NCI-H1694 (cell line): ENCODE results near the gene EEA1.

Experiments
- DNase-seq: peaks from one replicate; lab custom pipeline; 2025; lab: John Stamatoyannopoulos, UW

Gene EEA1

GRCh38 chr12:92747151-92747550, 181.9 kb downstream of the EEA1 start:
- DNase-seq, result no peak

- no peak for DNase-seq
Measured at GRCh38 chr12:92745856-92746550, 183.1 kb downstream of the EEA1 start.

- no peak for DNase-seq
Measured at GRCh38 chr12:92743026-92743425, 186.1 kb downstream of the EEA1 start.

GRCh38 chr12:92740411-92740810, 188.7 kb downstream of the EEA1 start:
- DNase-seq, result no peak

GRCh38 chr12:92739113-92739512, 190.0 kb downstream of the EEA1 start:
- DNase-seq, result no peak

DNA sequence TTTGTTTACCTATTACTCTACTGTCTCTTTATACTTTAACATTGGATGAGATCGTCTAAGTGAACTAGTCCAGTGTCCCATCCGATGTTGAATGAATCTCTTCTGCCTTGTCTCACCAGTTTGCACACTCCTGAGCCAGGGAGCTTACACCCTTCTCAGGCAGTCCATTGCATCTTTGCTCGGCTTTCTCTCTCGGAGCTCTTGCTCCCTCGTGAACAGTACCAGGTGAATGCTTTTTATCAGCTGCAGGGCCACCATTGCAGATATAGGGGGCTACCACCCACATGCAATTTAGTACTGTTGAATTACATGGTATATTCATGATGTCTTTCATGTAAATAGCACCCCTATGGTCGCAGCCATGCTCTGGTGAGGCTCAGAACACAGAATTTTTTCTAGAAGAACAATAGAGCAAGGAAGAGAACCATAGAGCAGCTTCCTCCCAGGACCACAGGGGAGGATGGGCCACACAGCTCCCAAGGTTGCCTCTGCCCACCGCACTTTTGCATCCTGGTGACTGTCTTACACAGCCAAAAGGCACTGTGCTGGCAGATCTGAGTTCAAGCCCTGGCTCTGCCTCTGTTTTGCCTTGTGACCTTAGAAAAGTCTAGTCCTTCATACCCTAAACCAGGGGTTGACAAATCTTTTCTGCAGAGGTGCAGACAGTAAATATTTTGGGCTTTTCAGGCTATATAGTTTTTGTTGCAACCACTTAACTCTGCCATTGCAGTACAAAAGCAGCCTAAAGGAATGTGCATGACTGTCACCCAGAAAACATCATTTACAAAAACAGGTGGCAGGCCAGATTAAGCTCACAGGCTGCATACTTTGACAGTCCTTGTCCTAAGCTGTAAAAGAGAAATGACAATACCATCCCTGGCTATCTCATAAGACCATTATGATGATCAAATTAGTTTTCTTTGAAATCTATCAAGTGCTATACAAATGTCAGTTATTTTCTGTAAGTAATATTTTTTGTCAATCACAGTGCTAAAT, 190.9 kb downstream of the EEA1 start:
- no peak for DNase-seq

DNA sequence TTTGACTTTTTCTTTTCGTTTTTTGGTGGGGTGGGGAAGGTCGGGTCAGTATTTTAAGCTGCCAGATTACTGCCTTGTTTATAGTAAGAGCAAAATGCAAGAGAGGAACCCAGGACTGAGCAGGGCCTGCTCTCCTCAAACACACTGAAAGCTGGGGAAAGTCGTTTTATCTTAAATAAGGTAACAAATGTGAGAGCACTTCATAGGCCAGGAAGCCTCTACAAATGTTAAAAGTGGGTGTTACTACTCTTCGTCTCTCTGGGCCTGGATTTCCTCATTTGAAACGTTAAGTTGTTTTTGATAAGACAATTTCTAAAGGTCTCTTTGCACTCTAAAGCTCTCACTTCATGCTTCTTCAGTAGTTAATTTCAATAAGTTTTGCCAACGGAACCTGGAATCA, 192.5 kb downstream of the EEA1 start:
- DNase-seq, result no peak

DNA sequence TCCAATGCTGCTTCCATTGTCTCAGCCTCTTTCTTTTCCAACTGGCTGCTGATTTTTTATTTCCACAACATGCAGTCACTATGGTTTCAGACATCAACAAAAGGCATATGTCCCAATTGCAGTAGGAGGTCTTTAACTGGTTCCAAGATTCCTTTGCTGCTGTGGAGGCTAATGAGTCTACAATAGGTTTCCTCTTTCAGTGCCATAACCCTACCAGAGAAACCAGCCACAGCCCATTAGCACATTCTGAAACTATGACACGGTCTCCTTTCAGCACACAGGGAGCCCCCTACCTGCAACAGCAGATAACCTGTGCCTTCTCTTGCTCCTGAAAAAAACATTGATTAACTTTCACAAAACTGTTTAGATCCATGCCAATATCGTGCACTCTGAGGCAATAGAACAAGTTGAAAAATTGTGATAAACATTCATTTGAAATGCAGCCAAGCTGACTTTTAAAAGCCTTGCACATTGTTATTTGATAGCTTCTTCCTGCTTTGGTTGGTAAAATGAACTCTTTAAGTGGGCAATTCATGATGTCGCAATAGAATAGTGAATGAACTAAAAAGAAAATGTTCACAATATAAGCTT, 193.9 kb downstream of the EEA1 start:
- DNase-seq, result no peak

GRCh38 chr12:92733661-92734060, 195.4 kb downstream of the EEA1 start:
- DNase-seq, result no peak

- no peak for DNase-seq
Measured at GRCh38 chr12:92733181-92733580, 195.9 kb downstream of the EEA1 start.

- peak; percentile 50 for DNase-seq
Measured at GRCh38 chr12:92732716-92733115, 196.4 kb downstream of the EEA1 start.

DNA sequence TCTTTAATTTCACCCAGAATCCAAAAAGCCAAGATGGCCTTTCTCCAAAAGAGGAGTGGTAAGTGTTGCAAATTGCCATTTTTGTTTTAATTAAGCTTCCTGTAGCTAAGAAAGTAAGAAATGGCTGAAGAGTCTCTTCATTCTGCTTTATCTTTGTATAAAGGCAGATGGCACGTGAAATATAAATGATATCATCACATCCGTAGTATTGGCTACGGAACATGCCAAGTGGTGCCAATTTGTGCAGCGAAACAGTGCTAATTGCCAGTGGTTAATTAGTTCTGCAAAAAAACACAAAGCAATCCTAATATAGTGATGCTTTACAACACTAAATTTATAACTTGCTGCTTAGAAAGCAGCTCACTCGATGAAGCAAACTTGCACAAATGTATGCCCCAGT, 196.9 kb downstream of the EEA1 start:
- DNase-seq, result peak; percentile 61

GRCh38 chr12:92730758-92731157, 198.3 kb downstream of the EEA1 start:
- DNase-seq, result no peak

DNA sequence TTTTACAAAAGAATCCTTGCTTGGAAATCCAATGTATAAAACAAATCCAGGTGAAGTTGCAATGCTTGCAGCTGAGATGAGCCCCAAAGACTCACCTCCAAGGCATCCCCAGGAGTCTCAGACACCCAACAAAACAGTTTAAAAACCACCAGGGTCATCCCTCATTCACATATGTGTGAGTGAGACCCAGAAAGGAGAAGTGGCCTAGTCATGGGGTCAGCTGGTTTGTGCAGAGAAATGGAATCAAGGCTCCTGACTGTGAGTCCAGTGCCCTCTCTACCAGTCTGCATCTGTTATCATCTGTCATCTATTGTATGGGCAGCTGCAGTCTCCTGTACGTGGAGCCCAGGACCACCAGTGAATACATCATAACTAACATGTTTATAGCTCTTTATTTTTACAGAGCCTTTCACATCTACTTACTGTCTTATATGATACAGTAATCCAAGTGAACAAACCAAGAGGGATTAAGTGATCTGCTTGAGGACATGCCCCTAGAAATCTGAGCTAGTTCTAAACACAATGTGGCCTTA, 199.3 kb downstream of the EEA1 start:
- no peak for DNase-seq

DNA sequence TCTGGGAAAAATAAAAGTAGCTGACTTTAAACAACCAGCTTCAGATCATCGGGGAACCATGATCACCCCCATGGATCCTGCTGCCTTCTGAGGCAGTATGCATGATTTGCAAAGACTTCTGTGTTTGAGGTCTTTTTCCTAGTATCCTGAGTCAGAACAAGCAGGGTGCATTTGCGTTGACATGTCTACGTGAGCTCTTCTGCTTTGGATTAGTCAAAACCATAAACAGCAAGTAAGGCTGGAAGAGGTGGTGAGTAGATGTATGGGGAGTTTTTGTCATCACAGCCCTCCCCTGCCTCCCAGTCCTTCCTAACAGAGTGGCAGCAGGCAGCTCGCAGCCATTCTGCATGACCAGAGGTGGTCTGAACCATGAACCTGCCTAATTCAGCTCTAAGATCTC, 202.2 kb downstream of the EEA1 start:
- DNase-seq, result no peak

DNA sequence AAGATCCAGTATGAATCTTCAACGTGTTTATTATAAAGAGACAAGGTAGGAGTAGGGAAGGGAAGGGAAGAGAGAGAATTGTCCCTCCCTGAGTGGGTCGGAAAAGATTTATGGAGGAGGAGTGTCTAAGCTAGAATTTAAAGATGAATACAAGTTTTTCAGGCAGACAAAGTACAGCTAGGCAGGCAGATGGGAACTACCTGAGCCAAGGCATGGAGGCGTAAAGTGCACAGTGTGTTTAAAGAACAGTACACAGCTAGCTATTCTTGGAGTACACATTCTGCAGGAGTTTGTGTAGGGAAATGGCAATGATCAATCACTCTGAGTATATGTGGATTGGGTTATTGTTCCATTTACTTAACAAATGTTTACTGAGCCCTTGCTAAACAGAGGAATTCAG, 206.2 kb downstream of the EEA1 start:
- no peak for DNase-seq

GRCh38 chr12:92721656-92722055, 207.4 kb downstream of the EEA1 start:
- no peak for DNase-seq

- no peak for DNase-seq
Measured at GRCh38 chr12:92721130-92721529, 208.0 kb downstream of the EEA1 start.
